Type B pancreatic cell (in vitro differentiated cells): Measurements from ENCODE around the gene CPNE2. TPM values are rescaled to one million over a fixed set of nuclear protein-coding genes. Genes with fewer than 3 reads are reported as not detected.

Experiments used
- DNase-seq: peaks from one replicate; pipeline ENCODE4 v3.0.0; 2021; ENCODE audit warnings: mixed read lengths; ENCODE audit not compliant: unreplicated experiment; ENCODE audit errors: extremely low spot score
- H3K27ac Mint-ChIP-seq: 2 replicates; pipeline ENCODE4 v1.8.0; 2021; ENCODE audit warnings: mild to moderate bottlenecking, mixed read lengths
- H3K27me3 Mint-ChIP-seq: 2 replicates; pipeline ENCODE4 v1.8.0; 2021; ENCODE audit warnings: mixed read lengths
- H3K36me3 Mint-ChIP-seq: 2 replicates; pipeline ENCODE4 v1.8.0; 2021; ENCODE audit warnings: mixed read lengths
- H3K4me1 Mint-ChIP-seq: one replicate; pipeline ENCODE4 v1.8.0; 2021; ENCODE audit warnings: mixed read lengths; ENCODE audit not compliant: unreplicated experiment
- H3K4me3 Mint-ChIP-seq: 2 replicates; pipeline ENCODE4 v1.8.0; 2021; ENCODE audit warnings: mild to moderate bottlenecking, mixed read lengths
- H3K9me3 Mint-ChIP-seq: 2 replicates; pipeline ENCODE4 v1.8.0; 2021; ENCODE audit warnings: mixed read lengths
- CTCF ChIP-seq: fragments of 200-600 bp; sonication (generic); conservative IDR thresholded peaks from 2 replicates; pipeline ENCODE4 v1.5.0; 2021; ENCODE audit warnings: antibody characterized with exemption, mild to moderate bottlenecking
- long read RNA-seq: library from polyadenylated mRNA; unstranded; transcript quantifications from one replicate; pipeline ENCODE4 v2.0.0, GENCODE V29; 2020
- total RNA-seq: library from RNA; stranded (reverse); gene quantifications from 2 replicates; pipeline ENCODE4 v1.2.1, GENCODE V29; 2021; ENCODE audit warnings: low replicate concordance

The CPNE2 gene
- total RNA-seq, result 28.8 and 32.0 TPM in 2 replicates
- long read RNA-seq, partial matches to known transcripts, result 1 of 1 reads
- long read RNA-seq, other reads (novel, unspliced or antisense), result 0 of 1 reads

DNA sequence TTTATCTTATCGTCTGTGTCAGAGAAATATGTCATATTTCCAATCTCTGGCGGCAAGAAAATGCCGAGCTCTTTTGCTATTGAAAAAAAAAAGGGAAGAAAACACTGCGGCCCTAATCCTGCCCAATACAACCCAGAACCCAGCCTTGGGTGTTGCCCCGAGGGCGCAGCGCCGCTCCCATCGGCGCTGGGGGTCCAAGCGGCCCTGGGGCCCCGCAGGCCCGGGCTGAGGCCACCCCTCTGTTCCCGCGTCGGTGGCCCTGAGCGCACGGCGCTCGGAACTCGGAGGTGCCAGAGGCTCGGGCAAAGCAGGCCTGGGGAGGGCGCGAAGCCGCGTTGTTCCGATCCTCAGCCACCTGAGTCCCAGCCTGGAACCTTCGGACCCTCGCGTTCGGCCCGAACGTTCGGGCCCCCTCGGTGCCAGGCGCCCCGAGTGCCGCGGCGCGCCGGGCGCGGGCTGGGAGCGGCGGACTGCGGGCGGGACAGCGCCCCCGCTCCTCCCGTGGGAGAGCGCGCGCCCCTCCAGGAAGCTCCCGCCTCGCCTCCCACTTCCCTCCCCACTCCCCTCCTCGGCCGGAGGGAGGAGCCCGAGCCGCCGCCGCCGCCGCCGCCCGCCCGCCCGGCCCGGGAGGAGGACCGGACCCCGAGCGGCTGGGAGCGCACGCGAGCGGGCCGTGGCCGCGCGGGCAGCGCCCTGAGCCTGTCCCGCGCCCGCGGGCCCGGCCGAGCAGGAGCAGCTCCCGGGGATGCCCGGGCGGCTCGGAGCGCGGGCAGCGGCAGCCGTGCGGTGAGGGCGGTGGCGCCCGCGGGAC is at the start of gene CPNE2:
TSS of gene CPNE2 (plus strand) at position 609 of the 811 bp plus-strand sequence. CDS start 18,160 bp downstream, outside the sequence.
- no peaks in the 10 kb centered on the region for H3K9me3 Mint-ChIP-seq
- no peak for TF ChIP-seq CTCF
- peak within 1 kb of the TSS; percentile 90 for H3K4me3 Mint-ChIP-seq
- no peak for DNase-seq
- peaks cover 6% of the 10 kb centered on the region for H3K27me3 Mint-ChIP-seq
- H3K27ac Mint-ChIP-seq, result peak within 1 kb of the TSS; percentile 88
- H3K4me1 Mint-ChIP-seq, result peaks cover 13% of the 10 kb centered on the region
- H3K36me3 Mint-ChIP-seq, result no peaks in the 10 kb centered on the region

DNA sequence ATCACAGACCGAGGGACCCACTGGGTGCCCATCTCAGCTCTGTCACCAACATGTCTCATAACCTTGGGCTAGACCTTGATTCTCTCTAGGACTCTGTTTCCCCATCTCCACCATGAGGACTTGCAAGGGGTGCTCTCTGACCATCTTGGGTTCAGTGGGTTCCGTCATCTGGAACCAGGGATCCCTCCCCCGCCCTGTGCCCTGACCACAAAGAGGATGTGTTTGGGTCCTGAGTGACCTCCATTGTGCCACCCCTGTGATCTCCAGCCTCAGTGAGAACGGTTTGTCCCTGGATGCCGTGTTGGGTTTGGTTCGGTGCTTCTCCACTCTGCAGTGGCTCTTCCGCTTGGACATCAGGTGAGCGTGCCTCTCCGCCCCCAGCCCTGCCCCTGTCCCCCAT is 49.1 kb upstream of the CPNE2 start:
- H3K27ac Mint-ChIP-seq, result no peak overlapping the region
- no peak for TF ChIP-seq CTCF
- no peaks in the 10 kb centered on the region for H3K9me3 Mint-ChIP-seq
- H3K36me3 Mint-ChIP-seq, result no peaks in the 10 kb centered on the region
- H3K27me3 Mint-ChIP-seq, result no peaks in the 10 kb centered on the region
- peaks cover 11% of the 10 kb centered on the region for H3K4me1 Mint-ChIP-seq
- H3K4me3 Mint-ChIP-seq, result no peak overlapping the region
- no peak for DNase-seq

DNA sequence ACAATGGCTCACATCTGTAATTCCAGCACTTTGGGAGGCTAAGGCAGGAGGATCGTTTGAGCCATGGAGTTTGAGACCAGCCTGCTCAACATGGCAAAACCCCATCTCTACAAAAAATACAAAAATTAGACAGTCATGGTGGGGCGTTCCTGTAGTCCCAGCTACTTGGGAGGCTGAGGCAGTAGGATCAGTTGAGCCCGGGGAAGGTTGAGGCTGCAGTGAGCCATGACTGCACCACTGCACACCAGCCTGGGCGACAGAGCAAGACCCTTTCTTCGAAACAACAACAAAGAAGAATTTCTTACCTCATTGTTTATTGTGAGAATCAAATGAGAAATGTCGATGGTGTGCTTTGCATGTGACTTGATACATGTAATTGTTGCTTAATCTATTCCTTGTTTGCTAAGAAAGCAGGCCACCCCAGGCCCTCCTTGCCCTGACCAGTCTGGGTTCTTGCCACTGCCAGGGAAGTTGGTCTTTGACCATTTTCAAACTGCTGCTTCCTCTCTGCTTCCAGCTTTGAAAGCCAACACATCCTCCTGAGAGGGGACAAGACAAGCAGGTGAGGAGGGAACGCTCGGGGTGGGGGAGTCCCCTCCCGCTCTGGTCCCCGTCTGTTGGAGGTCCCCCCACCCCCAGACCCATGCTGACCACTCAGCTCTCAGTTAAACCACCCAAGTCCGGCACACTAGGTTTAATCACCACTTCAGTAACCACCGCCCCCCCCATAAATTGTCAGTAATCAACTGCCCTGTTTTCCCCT is 47.3 kb upstream of the CPNE2 start:
- H3K4me3 Mint-ChIP-seq, result no peak overlapping the region
- no peaks in the 10 kb centered on the region for H3K27me3 Mint-ChIP-seq
- H3K27ac Mint-ChIP-seq, result no peak overlapping the region
- TF ChIP-seq CTCF, result no peak
- DNase-seq, result no peak
- peaks cover 5% of the 10 kb centered on the region for H3K4me1 Mint-ChIP-seq
- H3K36me3 Mint-ChIP-seq, result no peaks in the 10 kb centered on the region
- H3K9me3 Mint-ChIP-seq, result no peaks in the 10 kb centered on the region

DNA sequence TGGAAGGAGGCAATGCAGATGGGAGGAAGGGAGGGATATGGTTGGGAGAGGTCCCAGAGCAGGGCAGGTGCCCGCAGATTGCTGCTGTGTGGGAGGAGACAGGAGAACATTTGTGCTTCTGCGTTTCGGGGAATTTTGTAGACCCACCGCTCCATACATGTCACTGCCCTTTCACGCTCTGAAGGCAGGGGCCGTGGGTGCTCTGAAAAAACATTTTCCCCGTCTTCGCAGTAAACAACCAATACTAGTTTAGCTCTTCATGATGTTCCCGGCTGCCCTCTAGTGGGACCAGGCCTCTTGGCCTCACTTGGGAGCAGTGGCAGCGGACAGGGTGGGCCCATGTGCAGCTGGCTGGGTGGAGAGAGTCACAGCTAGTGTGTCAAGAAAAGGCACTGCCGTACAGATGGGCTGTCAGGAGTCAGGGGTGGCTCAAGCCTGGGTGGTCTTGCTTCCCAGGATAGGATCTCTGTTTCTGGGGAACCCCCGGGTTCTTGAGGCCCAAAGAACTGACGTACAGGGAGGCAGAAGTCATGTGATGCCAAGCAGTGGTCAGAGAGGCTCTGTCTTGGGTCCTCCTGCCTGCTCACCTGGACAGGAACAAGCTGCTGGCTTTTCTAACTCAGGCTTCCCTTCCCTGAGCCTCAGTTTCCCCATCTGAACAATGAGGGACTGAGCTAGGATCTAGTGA is 46.5 kb upstream of the CPNE2 start:
- no peaks in the 10 kb centered on the region for H3K9me3 Mint-ChIP-seq
- no peaks in the 10 kb centered on the region for H3K27me3 Mint-ChIP-seq
- TF ChIP-seq CTCF, result peak; percentile 69
- no peak overlapping the region for H3K27ac Mint-ChIP-seq
- peaks cover 5% of the 10 kb centered on the region for H3K4me1 Mint-ChIP-seq
- no peaks in the 10 kb centered on the region for H3K36me3 Mint-ChIP-seq
- H3K4me3 Mint-ChIP-seq, result no peak overlapping the region
- no peak for DNase-seq

GRCh38 chr16:57048095-57048494 is 44.3 kb upstream of the CPNE2 start:
- Mint-ChIP-seq H3K27me3 (peaks cover 7% of the 10 kb centered on the region), H3K4me1 (peaks cover 5% of the 10 kb centered on the region), H3K27ac (no peak overlapping the region), H3K36me3 (no peaks in the 10 kb centered on the region), H3K4me3 (no peak overlapping the region), H3K9me3 (no peaks in the 10 kb centered on the region)
- TF ChIP-seq CTCF, result no peak
- DNase-seq, result no peak
